Kasumi-1 (cell line): ENCODE measurements around the gene ZNF513.

Experiments
- DNase-seq, 2 experiments: peaks; one replicate each; lab custom pipeline; 2025; lab: John Stamatoyannopoulos, UW

ZNF513 gene

GRCh38 chr2:27390822-27391679, 10.5 kb upstream of the ZNF513 start:
- DNase-seq = no peak

GRCh38 chr2:27381577-27382181, 1.1 kb upstream of the ZNF513 start:
- no peak for DNase-seq

GRCh38 chr2:27379836-27380625, 503 bp downstream of the ZNF513 start:
- DNase-seq = peak; percentile 18 to 64

- DNase-seq = peak in 1 of 2 experiments; percentile 36
Measured at GRCh38 chr2:27379383-27379835, 1.1 kb downstream of the ZNF513 start.

- DNase-seq = no peak
Measured at GRCh38 chr2:27378809-27379290, 1.7 kb downstream of the ZNF513 start.

GRCh38 chr2:27378096-27378808, 2.3 kb downstream of the ZNF513 start:
- DNase-seq = no peak

GRCh38 chr2:27377618-27378095, 2.9 kb downstream of the ZNF513 start:
- no peak for DNase-seq

- no peak for DNase-seq
Measured at GRCh38 chr2:27376866-27377617, 3.5 kb downstream of the ZNF513 start.

GRCh38 chr2:27376151-27376865, 4.2 kb downstream of the ZNF513 start:
- no peak for DNase-seq

- no peak for DNase-seq
Measured at GRCh38 chr2:27375513-27376099, 4.9 kb downstream of the ZNF513 start.

GRCh38 chr2:27373567-27373966, 7.0 kb downstream of the ZNF513 start:
- DNase-seq = no peak

- no peak for DNase-seq
Measured at GRCh38 chr2:27372937-27373336, 7.6 kb downstream of the ZNF513 start.

GRCh38 chr2:27370816-27371620, 9.5 kb downstream of the ZNF513 start:
- DNase-seq = peak; percentile 92 to 94

GRCh38 chr2:27370026-27370815, 10.3 kb downstream of the ZNF513 start, which contains the start of the genes EIF2B4 and SNX17:
Gene EIF2B4, minus strand, starts transcription at chr2:27370338. Its CDS starts 24 bp downstream, at chr2:27370314.
Gene SNX17, plus strand, starts transcription at chr2:27370616. Its CDS starts 128 bp downstream, at chr2:27370744.
- DNase-seq = peak; percentile 98 to 99

- DNase-seq = peak; percentile 58 to 64
Measured at GRCh38 chr2:27369471-27370025, 11.0 kb downstream of the ZNF513 start.

GRCh38 chr2:27363933-27364332, 16.6 kb downstream of the ZNF513 start:
- DNase-seq = no peak

GRCh38 chr2:27362678-27363420, 17.7 kb downstream of the ZNF513 start:
- no peak for DNase-seq
